Activated B cell treated with CpG ODN at 0.5 μM for 24 hours (primary cell): ENCODE data around the gene ZNF273. TPM values are rescaled to one million over a fixed set of nuclear protein-coding genes. Genes with fewer than 3 reads are reported as not detected.
"Not testable (repeated sequence)": the region's sequence is repeated elsewhere in the genome, so short reads cannot be mapped to it uniquely, and the experiment has no call there.

Experiments used
- ATAC-seq: fragments of 200-7000 bp; cut with Tn5 transposase; one replicate; pipeline ENCODE4 v1.10.0; 2021; ENCODE audit warnings: low read depth, mild to moderate bottlenecking, moderate library complexity
- CTCF ChIA-PET: fragments of 350-600 bp; sonication (Branson Sonifier 250); formaldehyde crosslinking; loops from one replicate; lab custom pipeline; 2021; ENCODE audit warnings: antibody characterized with exemption; lab: Charles Lee
- POLR2A ChIA-PET: fragments of 350-600 bp; sonication (Branson Sonifier 250); formaldehyde crosslinking; loops from one replicate; lab custom pipeline; 2021; ENCODE audit warnings: antibody characterized with exemption; lab: Charles Lee
- DNase-seq: peaks from one replicate; pipeline ENCODE4 v3.0.0; 2022
- H3K27ac Mint-ChIP-seq: one replicate; pipeline ENCODE4 v1.8.0; 2020; ENCODE audit warnings: mixed read lengths
- H3K27me3 Mint-ChIP-seq: one replicate; pipeline ENCODE4 v1.8.0; 2021; ENCODE audit warnings: mixed read lengths
- H3K36me3 Mint-ChIP-seq: one replicate; pipeline ENCODE4 v1.8.0; 2021; ENCODE audit warnings: low read depth, mixed read lengths
- H3K4me1 Mint-ChIP-seq: one replicate; pipeline ENCODE4 v1.8.0; 2021; ENCODE audit warnings: mixed read lengths
- H3K4me3 Mint-ChIP-seq: one replicate; pipeline ENCODE4 v1.8.0; 2020; ENCODE audit warnings: mild to moderate bottlenecking, mixed read lengths
- H3K9me3 Mint-ChIP-seq: one replicate; pipeline ENCODE4 v1.8.0; 2020; ENCODE audit warnings: mixed read lengths
- intact Hi-C: fragments of 100-400 bp; cut with micrococcal nuclease; formaldehyde crosslinking; loops from one replicate; pipeline ENCODE4 v1.15.1; 2024
- total RNA-seq: library from RNA; stranded (reverse); gene quantifications from 2 replicates; pipeline ENCODE4 v1.2.3, GENCODE V29; 2022
- TF ChIP-seq, protein P1 (sequence below): fragments of 200-600 bp; IDR thresholded peaks from one replicate; pipeline ENCODE4 v1.8.0; 2022; ENCODE audit warnings: antibody characterized with exemption, mild to moderate bottlenecking

The ZNF273 gene
- 10.6 and 12.3 TPM in 2 replicates for total RNA-seq

GRCh38 chr7:64902806-64903721, at the start of gene ZNF273:
Gene ZNF273 (plus strand): TSS chr7:64903273. CDS start chr7:64903318, 45 bp downstream.
- DNase-seq = peak; percentile 72

GRCh38 chr7:64853679-64854078, 49.4 kb upstream of the ZNF273 start:
- H3K27me3 Mint-ChIP-seq = no peaks in the 10 kb centered on the region
- TF ChIP-seq, protein P1, sequence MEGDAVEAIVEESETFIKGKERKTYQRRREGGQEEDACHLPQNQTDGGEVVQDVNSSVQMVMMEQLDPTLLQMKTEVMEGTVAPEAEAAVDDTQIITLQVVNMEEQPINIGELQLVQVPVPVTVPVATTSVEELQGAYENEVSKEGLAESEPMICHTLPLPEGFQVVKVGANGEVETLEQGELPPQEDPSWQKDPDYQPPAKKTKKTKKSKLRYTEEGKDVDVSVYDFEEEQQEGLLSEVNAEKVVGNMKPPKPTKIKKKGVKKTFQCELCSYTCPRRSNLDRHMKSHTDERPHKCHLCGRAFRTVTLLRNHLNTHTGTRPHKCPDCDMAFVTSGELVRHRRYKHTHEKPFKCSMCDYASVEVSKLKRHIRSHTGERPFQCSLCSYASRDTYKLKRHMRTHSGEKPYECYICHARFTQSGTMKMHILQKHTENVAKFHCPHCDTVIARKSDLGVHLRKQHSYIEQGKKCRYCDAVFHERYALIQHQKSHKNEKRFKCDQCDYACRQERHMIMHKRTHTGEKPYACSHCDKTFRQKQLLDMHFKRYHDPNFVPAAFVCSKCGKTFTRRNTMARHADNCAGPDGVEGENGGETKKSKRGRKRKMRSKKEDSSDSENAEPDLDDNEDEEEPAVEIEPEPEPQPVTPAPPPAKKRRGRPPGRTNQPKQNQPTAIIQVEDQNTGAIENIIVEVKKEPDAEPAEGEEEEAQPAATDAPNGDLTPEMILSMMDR = no peak
- H3K4me1 Mint-ChIP-seq = no peaks in the 10 kb centered on the region
- peaks cover 5% of the 10 kb centered on the region for H3K9me3 Mint-ChIP-seq
- intact Hi-C loops = no loop called here
- no peak for DNase-seq
- no peaks in the 10 kb centered on the region for H3K36me3 Mint-ChIP-seq
- no peak overlapping the region for H3K4me3 Mint-ChIP-seq
- ChIA-PET CTCF (no interaction called here), POLR2A (no interaction called here)
- H3K27ac Mint-ChIP-seq = no peak overlapping the region
- ATAC-seq = no peak

More at GRCh38 chr7:64902806-64903721, at the start of gene ZNF273:
- H3K27me3 Mint-ChIP-seq = no peaks in the 10 kb centered on the region
- H3K27ac Mint-ChIP-seq = peak within 1 kb of the TSS; percentile 91
- no peaks in the 10 kb centered on the region for H3K9me3 Mint-ChIP-seq
- peaks cover 52% of the 10 kb centered on the region for H3K4me1 Mint-ChIP-seq
- intact Hi-C loops = loop anchor here (1.0 to 5.0 kb wide), 12 partner anchors 15 to 1003 kb away; partner anchors contain the start of genes ERV3-1, ZNF107, ZNF138 and ZNF680
- H3K36me3 Mint-ChIP-seq = peaks cover 9% of the 10 kb centered on the region
- peak; percentile 100 for ATAC-seq
- peak within 1 kb of the TSS; percentile 97 for H3K4me3 Mint-ChIP-seq
- TF ChIP-seq, protein P1 = no peak
- CTCF ChIA-PET = no interaction called here
- POLR2A ChIA-PET = interaction anchor here (0.6 to 2.3 kb wide), 9 partner anchors 12 to 977 kb away, joined by 3 to 19 read pairs (median 4); partner anchors contain the start of genes ERV3-1, ZNF107, ZNF138 and ZNF680

DNA sequence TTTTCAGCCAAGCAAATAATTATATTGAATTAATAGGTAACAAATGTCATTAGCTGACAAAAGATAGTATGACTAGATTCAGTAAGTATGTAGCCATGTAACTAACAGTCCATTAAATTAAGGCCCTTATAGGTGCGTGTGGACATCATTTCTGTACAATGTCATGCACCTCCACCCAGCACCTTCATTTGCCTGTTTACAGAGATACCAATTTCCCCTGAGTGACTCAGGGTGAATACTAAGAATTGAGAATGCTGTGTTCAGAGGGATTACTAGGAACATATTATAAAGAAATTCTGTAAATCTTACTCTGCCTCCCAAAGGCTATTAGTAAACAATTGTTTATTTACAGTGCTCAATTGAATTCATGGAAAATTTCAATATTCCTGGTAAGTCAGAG, 48.1 kb upstream of the ZNF273 start:
- Mint-ChIP-seq H3K9me3 (no peaks in the 10 kb centered on the region), H3K4me1 (no peaks in the 10 kb centered on the region), H3K36me3 (no peaks in the 10 kb centered on the region), H3K27me3 (no peaks in the 10 kb centered on the region), H3K27ac (no peak overlapping the region), H3K4me3 (no peak overlapping the region)
- TF ChIP-seq, protein P1 = no peak
- ATAC-seq (no peak), DNase-seq (no peak)
- POLR2A ChIA-PET = no interaction called here
- CTCF ChIA-PET = no interaction called here
- intact Hi-C loops = no loop called here

DNA sequence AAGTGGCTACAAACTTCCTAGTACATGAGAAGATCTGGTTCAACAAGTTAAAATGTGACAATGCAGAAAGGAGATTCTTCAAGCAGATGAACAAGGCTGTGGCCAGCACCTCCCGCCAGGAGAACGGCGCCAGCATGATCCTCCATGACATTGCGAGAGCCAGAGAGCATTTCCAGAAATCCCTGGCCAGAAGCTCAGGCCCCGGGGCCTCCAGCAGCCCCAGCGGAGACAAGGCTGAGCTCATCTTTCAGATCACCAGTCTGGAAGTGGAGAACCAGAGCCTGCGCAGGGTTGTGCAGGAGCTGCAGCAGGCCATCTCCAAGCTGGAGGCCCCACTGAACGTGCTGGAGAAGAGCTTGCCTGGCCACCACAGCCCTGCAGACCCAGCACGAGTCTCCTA, 40.1 kb upstream of the ZNF273 start:
- no peak overlapping the region for H3K27ac Mint-ChIP-seq
- DNase-seq = no peak

GRCh38 chr7:64863530-64863929, 39.5 kb upstream of the ZNF273 start:
- H3K27ac Mint-ChIP-seq, DNase-seq, ATAC-seq, CTCF ChIA-PET, H3K4me3 Mint-ChIP-seq, H3K9me3 Mint-ChIP-seq, intact Hi-C loops, POLR2A ChIA-PET, H3K36me3 Mint-ChIP-seq, H3K27me3 Mint-ChIP-seq, H3K4me1 Mint-ChIP-seq: not testable (repeated sequence)

More for the DNA sequence above, 40.1 kb upstream of the ZNF273 start:
- H3K4me1 Mint-ChIP-seq = no peaks in the 10 kb centered on the region
- H3K27me3 Mint-ChIP-seq = peaks cover 2% of the 10 kb centered on the region
- ATAC-seq = no peak
- peaks cover 2% of the 10 kb centered on the region for H3K9me3 Mint-ChIP-seq
- intact Hi-C loops = no loop called here
- ChIA-PET POLR2A (no interaction called here), CTCF (no interaction called here)
- H3K36me3 Mint-ChIP-seq = no peaks in the 10 kb centered on the region
- TF ChIP-seq, protein P1 = no peak
- no peak overlapping the region for H3K4me3 Mint-ChIP-seq
